ENCODE results near the gene GRAMD4. TPM values are rescaled to one million over a fixed set of nuclear protein-coding genes. Genes with fewer than 3 reads are reported as not detected.

Gene GRAMD4
- total and polyA plus RNA-seq, 2 donors (not counting 1 experiment from before 2014, with no cell fraction given), result 17.0 to 88.1 TPM

- Histone ChIP-seq H3K79me2 (ENCODE audit: control insufficient read depth, insufficient read depth, low read length) (peaks cover 69% of the 10 kb centered on the region), H3K27ac (ENCODE audit: low read length in 2 of 2) (peak overlapping the region; percentile 70 to 75), H3K36me3 (replicated peaks in 1 of 2; ENCODE audit: control extremely low read depth in 1 of 2, control insufficient read depth in 1 of 2, extremely low read depth in 1 of 2, insufficient read depth in 2 of 2, low read length in 1 of 2) (no peaks in the 10 kb centered on the region), H3K9me3 (ENCODE audit: control extremely low read depth in 1 of 3, control insufficient read depth in 2 of 3, insufficient read depth in 1 of 3, low read length in 2 of 3) (no peaks in the 10 kb centered on the region), H3K27me3 (replicated peaks in 1 of 4; ENCODE audit: control extremely low read depth in 1 of 4, control insufficient read depth in 3 of 4, insufficient read depth in 4 of 4, low read length in 3 of 4) (no peaks in the 10 kb centered on the region), H3K9ac (ENCODE audit: low read length) (peak overlapping the region; percentile 28), H3K4me3 (ENCODE audit: control extremely low read depth in 1 of 5, extremely low read depth in 1 of 5, insufficient read depth in 1 of 5, low read depth in 2 of 5, low read length in 4 of 5) (peak overlapping the region; percentile 5 to 78 (median 51)), H2AFZ (ENCODE audit: insufficient read depth, low read depth, low read length, poor library complexity, severe bottlenecking) (no peak overlapping the region), H3K4me2 (replicated peaks; ENCODE audit: low read depth, low read length, poor library complexity, severe bottlenecking) (peak overlapping the region; percentile 84), H3K4me1 (ENCODE audit: control insufficient read depth in 2 of 2, insufficient read depth in 2 of 2, low read length in 2 of 2) (peaks cover 52 to 81% of the 10 kb centered on the region in 2 donors), H4K20me1 (ENCODE audit: control insufficient read depth, insufficient read depth, low read length, poor library complexity, severe bottlenecking) (peaks cover 6% of the 10 kb centered on the region)
- H3K4me1 Mint-ChIP-seq, result peaks cover 62% of the 10 kb centered on the region
- no peaks in the 10 kb centered on the region for H3K9me3 Mint-ChIP-seq (ENCODE audit: insufficient read depth)
- H3K4me3 Mint-ChIP-seq, result peak overlapping the region; percentile 92
- H3K27ac Mint-ChIP-seq, result peak overlapping the region; percentile 93
- intact Hi-C loops (cut with micrococcal nuclease), result loop anchor here (2.0 kb wide), 1 partner anchor 20 kb away; no protein-coding TSS in a partner anchor
- ATAC-seq (ENCODE audit: low read depth) (peak; percentile 37), DNase-seq (peak; percentile 80)
- ChIA-PET CTCF (interaction anchor here (0.8 to 2.0 kb wide), 4 partner anchors 8 to 31 kb away, joined by 3 to 16 read pairs (median 4); no protein-coding TSS in a partner anchor), POLR2A (interaction anchor here (0.7 to 1.4 kb wide), 6 partner anchors 11 to 441 kb away, joined by 3 to 6 read pairs (median 4); no protein-coding TSS in a partner anchor)
- no peaks in the 10 kb centered on the region for H3K27me3 Mint-ChIP-seq
- under 1% methylated on average over 13 of the region's 13 CpGs for WGBS (ENCODE audit: insufficient coverage)
- TF ChIP-seq EZH2 (IDR thresholded peaks at IDR 0.05; ENCODE audit: borderline replicate concordance, insufficient read depth, low read depth, low read length, poor library complexity, severe bottlenecking), result no peak
- TF ChIP-seq CTCF (IDR thresholded peaks at IDR 0.05), result no peak
Observed at GRCh38 chr22:46592390-46592872, 27.8 kb upstream of the GRAMD4 start.

GRCh38 chr22:46593211-46593681, 26.9 kb upstream of the GRAMD4 start:
- H3K27me3 Mint-ChIP-seq, result no peaks in the 10 kb centered on the region
- intact Hi-C loops (cut with micrococcal nuclease), result loop anchor here (2.0 kb wide), 1 partner anchor 20 kb away; no protein-coding TSS in a partner anchor
- peaks cover 46 to 73% of the 10 kb centered on the region in 2 donors for H3K4me1 ChIP-seq (ENCODE audit: control insufficient read depth in 2 of 2, insufficient read depth in 2 of 2, low read length in 2 of 2)
- ChIA-PET POLR2A (interaction anchor here (1.3 to 1.4 kb wide), 2 partner anchors 12 to 80 kb away, joined by 3 to 5 read pairs; no protein-coding TSS in a partner anchor), CTCF (interaction anchor here (0.8 to 1.4 kb wide), 2 partner anchors 9 to 30 kb away, joined by 3 to 4 read pairs; no protein-coding TSS in a partner anchor)
- H3K4me3 Mint-ChIP-seq, result peak overlapping the region; percentile 92
- peak overlapping the region; percentile 39 to 78 (median 53) for H3K4me3 ChIP-seq (ENCODE audit: control extremely low read depth in 1 of 5, extremely low read depth in 1 of 5, insufficient read depth in 1 of 5, low read depth in 2 of 5, low read length in 4 of 5)
- ATAC-seq (ENCODE audit: low read depth) (peak; percentile 82), DNase-seq (peak; percentile 85)
- H3K36me3 ChIP-seq (replicated peaks in 1 of 2; ENCODE audit: control extremely low read depth in 1 of 2, control insufficient read depth in 1 of 2, extremely low read depth in 1 of 2, insufficient read depth in 2 of 2, low read length in 1 of 2), result no peaks in the 10 kb centered on the region
- no peaks in the 10 kb centered on the region for H3K9me3 Mint-ChIP-seq (ENCODE audit: insufficient read depth)
- H3K4me2 ChIP-seq (replicated peaks; ENCODE audit: low read depth, low read length, poor library complexity, severe bottlenecking), result peak overlapping the region; percentile 84
- H3K27ac ChIP-seq (ENCODE audit: low read length in 2 of 2), result peak overlapping the region; percentile 61 to 75
- WGBS (ENCODE audit: insufficient coverage), result 6% methylated on average over 17 of the region's 19 CpGs
- H4K20me1 ChIP-seq (ENCODE audit: control insufficient read depth, insufficient read depth, low read length, poor library complexity, severe bottlenecking), result peaks cover 6% of the 10 kb centered on the region
- H3K9me3 ChIP-seq (ENCODE audit: control extremely low read depth in 1 of 3, control insufficient read depth in 2 of 3, insufficient read depth in 1 of 3, low read length in 2 of 3), result no peaks in the 10 kb centered on the region
- no peaks in the 10 kb centered on the region for H3K27me3 ChIP-seq (replicated peaks in 1 of 4; ENCODE audit: control extremely low read depth in 1 of 4, control insufficient read depth in 3 of 4, insufficient read depth in 4 of 4, low read length in 3 of 4)
- peaks cover 58% of the 10 kb centered on the region for H3K4me1 Mint-ChIP-seq
- peak overlapping the region; percentile 62 for H3K9ac ChIP-seq (ENCODE audit: low read length)
- TF ChIP-seq CTCF (IDR thresholded peaks at IDR 0.05) (no peak), EZH2 (IDR thresholded peaks at IDR 0.05; ENCODE audit: borderline replicate concordance, insufficient read depth, low read depth, low read length, poor library complexity, severe bottlenecking) (no peak)
- peak overlapping the region; percentile 93 for H3K27ac Mint-ChIP-seq
- H3K79me2 ChIP-seq (ENCODE audit: control insufficient read depth, insufficient read depth, low read length), result peaks cover 69% of the 10 kb centered on the region
- H2AFZ ChIP-seq (ENCODE audit: insufficient read depth, low read depth, low read length, poor library complexity, severe bottlenecking), result peak overlapping the region; percentile 38

Measured in B cell (primary cell).